T-helper 1 cell (primary cell): ENCODE results near the gene GRM2.
A peak's percentile ranks its signal among the peaks of the same experiment; 100 is the strongest.
"Not testable (repeated sequence)": the region's sequence is repeated elsewhere in the genome, so short reads cannot be mapped to it uniquely, and the experiment has no call there.

Source experiments
- DNase-seq, 5 donors: peaks; one replicate each; pipeline ENCODE4 v3.0.0-alpha.2; 2012 to 2020

Gene GRM2

DNA sequence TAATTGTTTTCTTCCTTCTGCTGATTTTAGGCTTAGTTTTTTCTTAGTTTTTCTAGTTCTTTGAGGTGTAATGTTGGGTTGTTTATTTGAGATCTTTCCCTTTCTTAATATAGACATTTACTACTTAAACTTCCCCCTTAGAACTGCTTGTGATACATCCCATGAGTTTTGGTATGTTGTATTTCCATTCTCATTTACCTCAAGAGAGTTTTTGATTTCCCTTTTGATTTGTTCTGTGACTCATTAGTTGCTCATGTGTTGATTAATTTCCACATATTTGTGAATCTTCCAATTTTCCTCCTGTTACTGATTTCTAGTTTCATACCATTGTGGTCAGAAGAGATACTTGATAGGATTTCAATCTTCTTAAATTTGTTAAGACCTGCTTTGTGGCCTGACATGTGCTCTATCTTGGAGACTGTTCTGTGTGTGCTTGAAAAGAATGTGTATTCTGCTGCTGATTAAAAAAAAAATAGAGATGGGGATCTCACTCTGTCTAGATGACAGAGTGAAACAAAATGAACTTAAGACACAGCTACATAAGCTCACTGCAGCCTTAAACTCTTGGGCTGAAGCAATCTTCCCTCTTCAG lies 22.3 kb downstream of the GRM2 start:
- no peak for DNase-seq

DNA sequence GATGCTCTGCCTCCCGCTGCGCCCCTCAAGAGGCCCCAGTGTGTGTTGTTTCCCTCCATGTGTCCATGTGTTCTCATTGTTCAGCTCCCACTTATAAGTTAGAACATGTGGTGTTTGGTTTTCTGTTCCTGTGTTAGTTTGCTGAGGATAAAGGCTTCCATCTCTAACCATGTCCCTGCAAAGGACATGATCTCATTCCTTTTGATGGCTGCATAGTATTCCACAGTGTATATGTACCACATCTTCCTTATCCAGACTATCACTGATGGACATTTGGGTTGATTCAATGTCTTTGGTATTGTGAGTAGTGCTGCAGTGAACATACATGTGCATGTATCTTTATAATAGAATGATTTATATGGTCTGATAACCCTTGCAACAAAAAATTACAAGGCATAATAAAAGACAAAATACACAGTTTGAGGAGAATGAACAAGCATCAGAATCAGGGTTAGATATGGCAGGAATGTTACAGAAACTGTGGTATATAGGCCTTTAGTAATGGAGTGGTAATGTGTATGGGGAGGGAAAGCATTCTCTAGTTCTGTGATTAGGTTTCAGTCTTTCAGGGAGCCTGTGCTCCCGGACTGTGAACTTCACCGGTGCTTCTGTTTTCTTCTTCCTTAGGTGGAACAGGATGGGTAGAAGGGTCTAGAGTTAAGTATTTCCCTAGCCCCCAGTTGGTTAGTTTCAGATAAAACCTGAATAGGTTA lies 27.1 kb downstream of the GRM2 start:
- no peak for DNase-seq

DNA sequence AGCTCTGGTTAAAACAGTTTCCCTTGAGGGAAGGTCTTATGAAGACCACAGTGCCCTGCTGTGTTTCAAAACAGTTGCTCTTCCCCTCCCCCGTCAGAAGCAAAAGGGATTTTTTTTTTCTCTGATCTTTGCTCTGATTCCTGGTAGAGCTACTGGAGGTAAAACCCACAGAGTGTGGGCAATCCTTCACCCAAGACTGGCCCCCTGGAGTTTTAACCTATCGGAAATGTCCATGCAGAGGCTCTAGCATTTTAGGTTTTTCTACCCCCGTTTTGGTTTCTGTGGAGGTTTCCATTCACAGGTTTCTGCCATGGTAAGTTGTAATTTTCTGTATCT lies 27.7 kb downstream of the GRM2 start:
- DNase-seq, result peak in 1 of 5 donors; percentile 58

GRCh38 chr3:51735039-51735438 lies 28.2 kb downstream of the GRM2 start:
- DNase-seq, result no peak

- DNase-seq, result no peak
Measured at GRCh38 chr3:51735950-51736349, 29.1 kb downstream of the GRM2 start.

- no peak for DNase-seq
Measured at GRCh38 chr3:51739110-51739509, 32.2 kb downstream of the GRM2 start.

GRCh38 chr3:51742320-51742719 lies 35.5 kb downstream of the GRM2 start:
- not testable (repeated sequence) for DNase-seq

- DNase-seq, result not testable (repeated sequence)
Measured at GRCh38 chr3:51742978-51743377, 36.1 kb downstream of the GRM2 start.

- no peak for DNase-seq
Measured at GRCh38 chr3:51747840-51748239, 41.0 kb downstream of the GRM2 start.

DNA sequence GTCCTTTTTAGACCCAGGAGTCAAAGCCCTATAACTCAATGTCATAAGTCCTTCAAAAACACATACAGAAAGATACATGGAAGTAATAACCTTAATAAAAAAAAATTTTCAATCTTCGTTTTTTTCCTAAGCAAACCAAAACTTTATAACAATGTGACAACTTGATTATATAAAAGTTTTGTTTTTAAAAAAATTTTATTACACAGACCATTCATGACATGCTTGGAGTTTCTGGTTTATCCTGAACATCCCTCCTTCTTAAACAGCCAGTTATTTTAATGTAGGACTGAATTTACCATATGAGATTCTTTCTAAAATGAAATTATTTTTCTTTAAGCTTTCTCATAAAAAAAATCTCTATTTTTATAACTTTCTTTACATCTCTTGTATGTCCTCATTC lies 41.5 kb downstream of the GRM2 start:
- DNase-seq, result no peak

DNA sequence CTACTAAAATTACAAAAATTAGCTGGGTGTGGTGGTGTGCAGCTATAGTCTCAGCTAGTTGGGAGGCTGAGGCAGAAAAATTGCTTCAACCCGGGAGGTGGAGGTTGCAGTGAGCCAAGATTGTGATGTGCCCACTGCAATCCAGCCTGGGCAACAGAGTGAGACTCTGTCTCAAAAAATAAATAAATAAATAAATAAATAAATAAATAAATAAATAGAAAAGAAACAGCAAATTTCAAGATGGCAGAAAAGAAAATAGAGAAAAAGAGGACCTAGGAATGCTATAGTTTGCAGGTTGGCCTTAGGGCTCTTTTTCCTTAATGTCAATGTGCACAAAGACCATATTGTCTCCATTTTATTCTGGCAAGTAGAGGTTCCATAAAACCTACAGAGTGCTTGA lies 44.0 kb downstream of the GRM2 start:
- DNase-seq, result no peak

GRCh38 chr3:51751287-51751686 lies 44.4 kb downstream of the GRM2 start:
- DNase-seq, result no peak

DNA sequence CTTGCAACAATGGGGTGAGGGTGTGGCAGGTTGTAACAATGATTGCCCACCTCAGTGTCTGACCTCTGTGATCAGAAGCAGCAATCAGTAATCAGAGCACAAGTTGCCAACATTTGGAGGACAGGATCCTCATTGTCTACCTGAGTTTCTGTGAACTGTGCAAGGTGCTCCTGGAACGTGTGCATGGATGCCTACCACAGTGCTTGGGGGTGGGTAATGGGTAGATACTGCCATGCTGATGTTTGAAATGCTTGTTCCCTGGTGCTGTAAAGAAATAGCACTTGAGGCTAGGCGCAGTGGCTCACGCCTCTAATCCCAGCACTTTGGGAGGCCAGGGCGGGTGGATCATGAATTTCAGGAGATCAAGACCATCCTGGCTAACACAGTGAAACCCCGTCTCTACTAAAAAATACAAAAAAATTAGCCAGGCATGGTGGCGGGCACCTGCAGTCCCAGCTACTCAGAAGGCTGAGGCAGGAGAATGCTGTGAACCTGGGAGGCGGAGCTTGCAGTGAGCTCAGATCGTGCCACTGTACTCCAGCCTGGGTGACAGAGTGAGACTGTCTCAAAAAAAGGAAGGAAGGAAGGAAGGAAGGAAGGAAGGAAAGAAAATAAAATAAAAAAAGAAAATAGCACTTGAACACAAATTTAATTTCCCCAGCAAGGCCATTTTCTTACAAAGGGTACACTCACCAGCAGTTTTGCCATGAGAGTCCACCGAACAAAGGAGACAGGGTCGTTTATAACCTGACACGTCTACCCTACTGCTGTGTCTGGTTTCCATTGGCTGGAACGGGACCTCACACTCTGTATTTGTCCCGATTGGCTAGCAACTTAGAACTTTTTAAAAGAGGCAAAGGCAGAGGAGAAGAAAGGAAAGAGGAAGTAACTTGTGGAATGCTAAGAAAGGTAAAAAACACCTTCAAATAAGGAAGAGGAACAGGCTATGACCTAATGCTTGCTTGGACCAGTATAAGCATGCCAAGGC lies 47.2 kb downstream of the GRM2 start:
- not testable (repeated sequence) for DNase-seq

DNA sequence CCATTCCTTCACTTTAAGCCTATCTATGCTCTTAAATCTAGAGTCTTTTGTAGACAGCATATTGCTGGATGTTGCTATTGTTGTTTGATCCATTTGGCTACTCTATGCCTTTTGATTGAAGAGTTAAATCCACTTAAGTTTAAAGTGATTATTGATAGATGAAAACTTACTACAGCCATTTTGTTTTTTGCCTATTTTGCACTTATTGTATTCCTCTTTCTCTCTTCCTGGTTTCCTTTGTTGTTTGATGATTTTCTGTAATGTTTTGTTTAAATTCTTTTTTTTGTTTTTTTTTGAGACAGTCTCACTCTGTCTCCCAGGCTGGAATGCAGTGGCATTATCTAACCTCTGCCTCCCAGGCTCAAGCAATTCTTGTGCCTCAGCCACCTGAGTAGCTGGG lies 52.3 kb downstream of the GRM2 start:
- no peak for DNase-seq
